CD14-positive monocyte (primary cell): ENCODE measurements around the gene UBA7. TPM values are rescaled to one million over a fixed set of nuclear protein-coding genes. Genes with fewer than 3 reads are reported as not detected.

ENCODE experiments used
- DNase-seq, 3 donors: peaks; one replicate each; pipeline ENCODE4 v3.0.0-alpha.2; 2011 to 2022
- H2AFZ ChIP-seq: 2 replicates; pipeline ENCODE4 v1.6.0; 2012; ENCODE audit warnings: mild to moderate bottlenecking, low read depth, low read length, inconsistent platforms; ENCODE audit not compliant: insufficient read depth, poor library complexity, severe bottlenecking
- H3K27ac ChIP-seq, 2 donors: 1 replicate in 1 of 2; 2 replicates in 1 of 2; pipeline ENCODE4 v1.5.1; 2012 to 2013; ENCODE audit warnings: low read length in 2 of 2, control low read depth in 1 of 2, inconsistent platforms in 1 of 2, low read depth in 1 of 2, mild to moderate bottlenecking in 1 of 2
- H3K27me3 ChIP-seq, 2 donors: one replicate each; pipeline versions ENCODE4 v1.6.0 to v1.6.1; 2011 to 2013; ENCODE audit warnings: low read length in 2 of 2; ENCODE audit not compliant: control insufficient read depth in 2 of 2, insufficient read depth in 2 of 2
- H3K36me3 ChIP-seq, 2 donors: replicated peaks in 1 of 2; 1 replicate in 1 of 2; 2 replicates in 1 of 2; pipeline versions ENCODE4 v1.5.1 to v1.6.1; 2012 to 2013; ENCODE audit warnings: low read length in 2 of 2, control low read depth in 1 of 2, inconsistent platforms in 1 of 2, mild to moderate bottlenecking in 1 of 2; ENCODE audit not compliant: insufficient read depth in 2 of 2, control insufficient read depth in 1 of 2
- H3K4me1 ChIP-seq, 2 donors: 1 replicate in 1 of 2; 2 replicates in 1 of 2; pipeline versions ENCODE4 v1.5.1 to v1.6.1; 2012 to 2013; ENCODE audit warnings: low read length in 2 of 2, control low read depth in 1 of 2, inconsistent platforms in 1 of 2, mild to moderate bottlenecking in 1 of 2, moderate library complexity in 1 of 2; ENCODE audit not compliant: insufficient read depth in 2 of 2, control insufficient read depth in 1 of 2
- H3K4me2 ChIP-seq: replicated peaks from 2 replicates; pipeline ENCODE3; 2012; ENCODE audit warnings: low read length, moderate library complexity, mild to moderate bottlenecking; ENCODE audit not compliant: poor library complexity, severe bottlenecking; ENCODE audit errors: extremely low read depth
- H3K4me3 ChIP-seq, 3 experiments: fragments of 200-600 bp in 1 of 3; sonication (generic) in 1 of 3; replicated peaks in 1 of 3; 1 replicate in 2 of 3; 2 replicates in 1 of 3; pipeline ENCODE4 v1.5.1; 2011 to 2013; ENCODE audit warnings: low read length in 3 of 3, mild to moderate bottlenecking in 3 of 3, control low read depth in 2 of 3, low read depth in 2 of 3, inconsistent platforms in 1 of 3, moderate library complexity in 1 of 3
- H3K79me2 ChIP-seq: 2 replicates; pipeline ENCODE4 v1.6.0; 2012; ENCODE audit warnings: mild to moderate bottlenecking, control low read depth, inconsistent platforms, low read length, moderate library complexity; ENCODE audit not compliant: insufficient read depth
- H3K9ac ChIP-seq: 2 replicates; pipeline ENCODE4 v1.6.0; 2017; ENCODE audit warnings: low read length, mild to moderate bottlenecking; ENCODE audit not compliant: insufficient read depth, poor library complexity, severe bottlenecking
- H3K9me3 ChIP-seq, 2 donors: replicated peaks in 1 of 2; 1 replicate in 1 of 2; 2 replicates in 1 of 2; pipeline versions ENCODE4 v1.5.1 to v1.6.1; 2012 to 2013; ENCODE audit warnings: low read length in 2 of 2, control low read depth in 1 of 2; ENCODE audit not compliant: control insufficient read depth in 1 of 2, insufficient read depth in 1 of 2
- H4K20me1 ChIP-seq: 2 replicates; pipeline ENCODE4 v1.6.0; 2012; ENCODE audit warnings: mild to moderate bottlenecking, low read length, control low read depth, moderate library complexity; ENCODE audit not compliant: insufficient read depth
- H3K27ac Mint-ChIP-seq, 7 donors: one replicate each; pipeline ENCODE4 v1.8.0; 2020; ENCODE audit warnings: mild to moderate bottlenecking in 7 of 7, mixed read lengths in 7 of 7, moderate library complexity in 6 of 7, inconsistent platforms in 2 of 7
- H3K27me3 Mint-ChIP-seq, 3 donors: one replicate each; pipeline ENCODE4 v1.8.0; 2021 to 2022; ENCODE audit warnings: low read depth in 3 of 3, mild to moderate bottlenecking in 3 of 3, mixed read lengths in 3 of 3, moderate library complexity in 3 of 3, inconsistent platforms in 1 of 3
- H3K36me3 Mint-ChIP-seq, 2 donors: one replicate each; pipeline ENCODE4 v1.8.0; 2020; ENCODE audit warnings: mixed read lengths in 2 of 2, inconsistent platforms in 1 of 2, mild to moderate bottlenecking in 1 of 2
- H3K4me1 Mint-ChIP-seq: one replicate; pipeline ENCODE4 v1.8.0; 2020; ENCODE audit warnings: mild to moderate bottlenecking, mixed read lengths
- H3K4me3 Mint-ChIP-seq, 2 donors: one replicate each; pipeline ENCODE4 v1.8.0; 2020; ENCODE audit warnings: mild to moderate bottlenecking in 2 of 2, mixed read lengths in 2 of 2, moderate library complexity in 1 of 2
- H3K9me3 Mint-ChIP-seq, 7 donors: one replicate each; pipeline ENCODE4 v1.8.0; 2020 to 2022; ENCODE audit warnings: mixed read lengths in 7 of 7, mild to moderate bottlenecking in 6 of 7, moderate library complexity in 6 of 7, inconsistent platforms in 2 of 7
- CTCF ChIP-seq: fragments of 200-600 bp; IDR thresholded peaks from one replicate; pipeline ENCODE4 v1.8.0; 2022; ENCODE audit warnings: antibody characterized with exemption, mild to moderate bottlenecking
- WGBS: methylation state at CpG from one replicate; pipeline ENCODE4 v1.1.5; 2013; ENCODE audit warnings: missing lambda C conversion rate; ENCODE audit not compliant: insufficient coverage; 5-methylcytosine and 5-hydroxymethylcytosine counted together
- intact Hi-C, 2 donors: fragments of 100-400 bp; cut with micrococcal nuclease; formaldehyde crosslinking; loops; one replicate each; pipeline versions ENCODE4 v1.15.0 to v1.15.1; 2023
- polyA plus RNA-seq, 3 donors: library from polyadenylated mRNA; depleted of rRNA in 1 of 3; unstranded in 2 of 3; stranded (reverse) in 1 of 3; fragments of 300-500 nt in 2 of 3; fragments of >200 nt in 1 of 3; fragmentation: Illumina TruSeq in 2 of 3; gene quantifications; 1 replicate in 2 of 3; 2 replicates in 1 of 3; pipeline ENCODE4 v1.2.3, GENCODE V29; 2012 to 2021

UBA7 gene
- polyA plus RNA-seq, 3 donors = 39.1 to 399 (median 43.7) TPM

DNA sequence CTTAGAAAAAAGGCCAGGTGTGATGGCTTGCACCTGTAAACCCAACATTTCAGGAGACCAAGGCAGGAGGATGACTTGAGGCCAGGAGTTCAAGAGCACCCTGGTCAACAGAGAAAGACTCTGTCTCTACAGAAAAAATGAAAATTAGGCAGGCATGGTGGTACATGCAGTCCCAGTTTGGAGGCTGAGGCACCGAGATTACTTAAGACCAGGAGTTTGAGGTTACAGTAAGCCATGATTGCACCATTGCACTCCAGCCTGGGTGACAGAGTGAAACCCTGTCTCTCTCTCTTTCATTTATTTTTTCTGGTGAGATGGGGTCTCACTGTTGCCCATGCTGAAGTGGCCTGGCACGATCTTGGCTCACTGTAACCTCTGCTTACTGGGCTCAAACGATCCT is 52.1 kb downstream of the UBA7 start:
- TF ChIP-seq CTCF = no peak
- peaks cover 96% of the 10 kb centered on the region for H4K20me1 ChIP-seq
- intact Hi-C loops = loop anchor here in 1 of 2 donors (10.0 kb wide), 1 partner anchor 1597 kb away; no protein-coding TSS in a partner anchor
- peak overlapping the region in 1 of 2 donors; percentile 26 for H3K27ac ChIP-seq
- Mint-ChIP-seq H3K4me1 (peaks cover 10% of the 10 kb centered on the region), H3K36me3 (peaks cover 13 to 47% of the 10 kb centered on the region in 2 donors), H3K4me3 (no peak overlapping the region), H3K27ac (peak overlapping the region in 3 of 7 donors; percentile 25 to 52 (median 28)), H3K9me3 (peaks cover 0 to 2% (median 0%) of the 10 kb centered on the region in 7 donors), H3K27me3 (no peaks in the 10 kb centered on the region)
- peaks cover 91% of the 10 kb centered on the region for H3K79me2 ChIP-seq
- H3K9ac ChIP-seq = no peak overlapping the region
- 14% methylated on average over 1 of the region's 3 CpGs for WGBS
- no peak overlapping the region for H2AFZ ChIP-seq
- no peaks in the 10 kb centered on the region for H3K9me3 ChIP-seq
- no peaks in the 10 kb centered on the region for H3K27me3 ChIP-seq
- DNase-seq = no peak
- peaks cover 3 to 32% of the 10 kb centered on the region in 2 donors for H3K36me3 ChIP-seq
- H3K4me3 ChIP-seq = no peak overlapping the region
- H3K4me2 ChIP-seq = no peak overlapping the region
- peaks cover 0 to 5% of the 10 kb centered on the region in 2 donors for H3K4me1 ChIP-seq

DNA sequence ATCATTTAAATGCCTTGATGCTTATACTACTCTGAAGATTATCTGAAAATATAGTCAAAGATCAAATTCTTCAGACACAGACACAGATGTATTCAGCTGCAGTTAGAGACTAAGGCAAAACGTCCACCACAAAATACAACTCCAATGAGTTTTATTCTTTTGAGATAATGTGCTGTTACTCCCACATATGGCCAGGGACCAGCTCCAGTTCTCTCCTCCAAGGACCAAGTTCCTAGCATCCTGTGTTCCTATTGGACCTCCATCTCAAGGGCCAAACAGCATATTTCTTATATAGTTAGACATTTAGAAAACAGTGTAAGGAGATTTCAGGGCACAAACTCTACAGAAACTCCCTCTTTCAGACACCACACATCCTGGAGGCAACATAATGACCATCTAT is 54.5 kb downstream of the UBA7 start:
- Histone ChIP-seq H3K9me3 (no peaks in the 10 kb centered on the region), H2AFZ (no peak overlapping the region), H3K36me3 (peaks cover 2 to 16% of the 10 kb centered on the region in 2 donors), H4K20me1 (peaks cover 98% of the 10 kb centered on the region), H3K27me3 (no peaks in the 10 kb centered on the region), H3K79me2 (peaks cover 91% of the 10 kb centered on the region), H3K4me1 (peaks cover 0 to 5% of the 10 kb centered on the region in 2 donors), H3K9ac (no peak overlapping the region), H3K4me3 (no peak overlapping the region), H3K27ac (no peak overlapping the region), H3K4me2 (no peak overlapping the region)
- intact Hi-C loops = no loop called here
- no CpG with 5 or more reads among the region's 1 CpG for WGBS
- no peaks in the 10 kb centered on the region for H3K27me3 Mint-ChIP-seq
- H3K36me3 Mint-ChIP-seq = peaks cover 13 to 35% of the 10 kb centered on the region in 2 donors
- no peak overlapping the region for H3K4me3 Mint-ChIP-seq
- no peak for TF ChIP-seq CTCF
- no peak for DNase-seq
- peaks cover 0 to 2% (median 0%) of the 10 kb centered on the region in 7 donors for H3K9me3 Mint-ChIP-seq
- H3K27ac Mint-ChIP-seq = peak overlapping the region in 1 of 7 donors; percentile 66
- H3K4me1 Mint-ChIP-seq = peaks cover 11% of the 10 kb centered on the region
